Chondrocyte (in vitro differentiated cells): ENCODE measurements around the gene NEDD8. TPM values are rescaled to one million over a fixed set of nuclear protein-coding genes. Genes with fewer than 3 reads are reported as not detected.
A peak's percentile ranks its signal among the peaks of the same experiment; 100 is the strongest.
"Not testable (repeated sequence)": the region's sequence is repeated elsewhere in the genome, so short reads cannot be mapped to it uniquely, and the experiment has no call there.

Experiments
- DNase-seq: peaks from one replicate; pipeline ENCODE4 v3.0.0; 2021; ENCODE audit warnings: mixed read lengths, low spot score
- H3K27ac Mint-ChIP-seq: one replicate; pipeline ENCODE4 v1.8.0; 2021; ENCODE audit warnings: mild to moderate bottlenecking, moderate library complexity, mixed read lengths; ENCODE audit not compliant: unreplicated experiment
- H3K27me3 Mint-ChIP-seq: 2 replicates; pipeline ENCODE4 v1.8.0; 2021; ENCODE audit warnings: low read depth, mixed read lengths
- H3K36me3 Mint-ChIP-seq: 2 replicates; pipeline ENCODE4 v1.8.0; 2021; ENCODE audit warnings: low read depth, mixed read lengths
- H3K4me1 Mint-ChIP-seq: 2 replicates; pipeline ENCODE4 v1.8.0; 2021; ENCODE audit warnings: low read depth, mild to moderate bottlenecking, mixed read lengths
- H3K4me3 Mint-ChIP-seq: one replicate; pipeline ENCODE4 v1.8.0; 2021; ENCODE audit warnings: mild to moderate bottlenecking, moderate library complexity, mixed read lengths; ENCODE audit not compliant: unreplicated experiment
- H3K9me3 Mint-ChIP-seq: 2 replicates; pipeline ENCODE4 v1.8.0; 2021; ENCODE audit warnings: low read depth, mixed read lengths
- CTCF ChIP-seq: fragments of 200-600 bp; sonication (generic); IDR thresholded peaks from 2 replicates; pipeline ENCODE4 v1.5.0; 2021; ENCODE audit warnings: antibody characterized with exemption, mild to moderate bottlenecking, moderate library complexity
- total RNA-seq: library from RNA; stranded (reverse); gene quantifications from 3 replicates; pipeline ENCODE4 v1.2.1, GENCODE V29; 2021

Gene NEDD8
- total RNA-seq, 1 donor from 2014 or later: 154 TPM

- Mint-ChIP-seq H3K36me3 (peaks cover 4% of the 10 kb centered on the region), H3K4me3 (no peak overlapping the region), H3K27me3 (no peaks in the 10 kb centered on the region), H3K4me1 (peaks cover 16% of the 10 kb centered on the region), H3K9me3 (no peaks in the 10 kb centered on the region), H3K27ac (peak overlapping the region; percentile 75)
- no peak for DNase-seq
- TF ChIP-seq CTCF: no peak
These were observed 7.5 kb downstream of the NEDD8 start for GRCh38 chr14:24224618-24225071.

- H3K36me3 Mint-ChIP-seq, DNase-seq, H3K4me3 Mint-ChIP-seq, H3K27me3 Mint-ChIP-seq, H3K27ac Mint-ChIP-seq, H3K9me3 Mint-ChIP-seq: not testable (repeated sequence)
- peaks cover 16% of the 10 kb centered on the region for H3K4me1 Mint-ChIP-seq
These were observed 9.2 kb downstream of the NEDD8 start for GRCh38 chr14:24222987-24223386.

GRCh38 chr14:24219521-24219920 is 12.6 kb downstream of the NEDD8 start:
- H3K4me3 Mint-ChIP-seq: no peak overlapping the region
- H3K27ac Mint-ChIP-seq: no peak overlapping the region
- H3K36me3 Mint-ChIP-seq: no peaks in the 10 kb centered on the region
- no peaks in the 10 kb centered on the region for H3K9me3 Mint-ChIP-seq
- H3K27me3 Mint-ChIP-seq: no peaks in the 10 kb centered on the region
- no peak for DNase-seq
- H3K4me1 Mint-ChIP-seq: peaks cover 15% of the 10 kb centered on the region
- TF ChIP-seq CTCF: no peak

DNA sequence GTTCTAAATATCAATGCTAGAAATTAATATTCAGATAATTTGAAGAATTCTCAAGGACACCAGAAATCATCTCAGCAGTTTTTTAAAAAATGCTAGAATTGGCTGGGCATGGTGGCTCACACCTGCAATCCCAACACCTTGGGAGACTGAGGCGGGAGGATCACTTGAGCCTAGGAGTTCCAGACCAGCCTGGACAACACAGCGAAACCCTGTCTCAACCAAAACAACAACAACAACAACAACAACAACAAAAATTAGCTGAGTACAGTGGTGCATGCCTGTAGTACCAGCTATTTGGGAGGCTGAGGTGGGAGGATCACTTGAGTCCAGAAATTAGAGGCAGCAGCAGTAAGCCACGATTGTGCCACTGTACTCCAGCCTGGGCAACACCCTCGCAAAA is 13.1 kb downstream of the NEDD8 start:
- H3K9me3 Mint-ChIP-seq: no peaks in the 10 kb centered on the region
- H3K27ac Mint-ChIP-seq: no peak overlapping the region
- H3K36me3 Mint-ChIP-seq: no peaks in the 10 kb centered on the region
- H3K27me3 Mint-ChIP-seq: no peaks in the 10 kb centered on the region
- DNase-seq: no peak
- no peak for TF ChIP-seq CTCF
- no peak overlapping the region for H3K4me3 Mint-ChIP-seq
- peaks cover 18% of the 10 kb centered on the region for H3K4me1 Mint-ChIP-seq

DNA sequence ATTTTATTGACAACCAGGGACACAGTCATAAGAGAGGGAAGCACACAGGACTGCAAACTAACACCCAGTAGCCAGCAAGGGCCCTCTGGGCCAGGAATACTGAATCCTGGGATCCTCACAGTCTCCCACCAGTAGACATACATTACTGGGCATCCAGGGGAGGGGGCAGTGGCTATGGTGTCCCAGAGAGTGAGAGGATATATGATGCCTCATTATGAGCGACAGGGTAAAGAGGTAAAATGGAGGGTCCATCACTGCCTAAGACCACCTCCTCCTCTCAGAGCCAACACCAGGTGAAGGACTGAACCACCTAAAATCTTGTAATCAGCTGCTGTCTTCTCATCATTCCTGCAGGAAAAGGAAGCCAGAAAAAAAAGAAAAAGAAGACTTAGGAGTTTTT is 15.3 kb downstream of the NEDD8 start:
- peaks cover 36% of the 10 kb centered on the region for H3K4me1 Mint-ChIP-seq
- H3K27ac Mint-ChIP-seq, H3K27me3 Mint-ChIP-seq, H3K36me3 Mint-ChIP-seq, DNase-seq, H3K9me3 Mint-ChIP-seq, H3K4me3 Mint-ChIP-seq: not testable (repeated sequence)

- peak overlapping the region; percentile 100 for H3K27ac Mint-ChIP-seq
- H3K27me3 Mint-ChIP-seq: no peaks in the 10 kb centered on the region
- DNase-seq: no peak
- H3K4me3 Mint-ChIP-seq: peak overlapping the region; percentile 94
- no peaks in the 10 kb centered on the region for H3K36me3 Mint-ChIP-seq
- no peaks in the 10 kb centered on the region for H3K9me3 Mint-ChIP-seq
- H3K4me1 Mint-ChIP-seq: peaks cover 41% of the 10 kb centered on the region
- TF ChIP-seq CTCF: no peak
These were observed 15.8 kb downstream of the NEDD8 start for GRCh38 chr14:24216345-24216699.
